HG03575 (cell line): ENCODE results near the gene ADAMTSL5.
"Not testable (repeated sequence)": the region's sequence is repeated elsewhere in the genome, so short reads cannot be mapped to it uniquely, and the experiment has no call there.

Experiments used
- ATAC-seq: cut with Tn5 transposase; IDR thresholded peaks from one replicate; pipeline ENCODE4 v1.9.1; 2021; ENCODE audit not compliant: unreplicated experiment, insufficient number of reproducible peaks, low FRiP score; ENCODE audit errors: extremely low read depth

ADAMTSL5 gene

DNA sequence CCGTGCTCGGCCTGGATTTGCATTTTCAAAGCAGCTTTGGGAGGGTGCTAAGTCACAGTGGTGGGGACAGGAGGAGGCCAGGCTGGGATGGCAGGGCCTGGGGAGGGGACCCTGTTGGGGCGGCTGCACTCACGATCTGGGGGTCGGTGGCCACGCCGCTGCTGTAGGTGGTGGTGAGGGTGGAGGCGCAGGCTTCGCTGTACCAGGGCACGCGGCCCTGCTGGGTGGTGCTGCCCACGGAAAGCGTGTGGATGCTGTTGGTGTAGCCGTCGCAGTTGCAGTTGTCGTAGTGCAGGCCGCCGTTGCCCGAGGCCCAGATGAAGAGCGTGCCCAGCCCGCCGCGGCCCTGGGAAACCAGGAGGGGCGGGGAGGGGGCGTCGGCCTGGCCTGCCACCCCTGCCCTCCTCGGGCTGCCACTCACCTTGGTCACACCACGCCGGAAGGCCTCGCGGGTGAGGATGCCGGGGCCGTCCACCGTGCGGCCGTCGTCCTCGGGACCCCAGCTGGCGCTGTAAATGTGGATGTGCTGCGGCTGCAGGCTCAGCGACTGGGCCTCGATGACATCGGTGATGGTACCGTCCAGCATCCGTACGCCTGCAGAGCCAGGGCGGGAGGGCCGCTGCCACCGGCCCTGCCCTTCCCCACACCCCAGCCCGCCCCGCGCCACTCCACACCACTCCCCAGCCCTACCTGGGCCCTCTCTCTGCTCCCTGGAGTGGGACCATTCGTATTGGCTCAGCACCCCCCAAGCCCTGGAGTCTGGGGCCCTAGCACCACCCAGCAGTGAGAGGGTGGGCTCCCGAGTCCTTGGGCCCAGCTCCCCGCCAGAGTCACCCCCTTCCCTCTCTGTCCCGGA lies 25.9 kb downstream of the ADAMTSL5 start:
- no peak for ATAC-seq

DNA sequence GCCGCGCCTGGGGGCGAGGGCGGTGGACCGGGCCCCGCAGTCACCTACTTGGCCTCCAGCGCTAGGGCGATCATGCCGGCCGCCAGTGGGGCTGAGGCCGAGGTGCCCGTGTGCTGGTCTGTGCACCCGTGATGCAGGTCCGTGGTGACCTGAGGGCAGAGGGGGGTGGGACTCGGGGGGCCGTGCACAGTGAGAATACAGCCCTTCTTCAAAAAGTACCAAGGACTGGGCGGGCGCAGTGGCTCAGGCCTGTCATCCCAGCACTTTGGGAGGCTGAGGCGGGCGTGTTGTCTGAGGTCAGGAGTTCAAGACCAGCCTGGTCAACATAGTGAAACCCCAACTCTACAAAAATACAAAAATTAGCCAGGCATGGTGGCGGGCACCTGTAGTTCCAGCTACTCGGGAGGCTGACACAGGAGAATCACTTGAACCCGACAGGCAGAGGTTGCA lies 28.8 kb downstream of the ADAMTSL5 start:
- ATAC-seq: no peak

DNA sequence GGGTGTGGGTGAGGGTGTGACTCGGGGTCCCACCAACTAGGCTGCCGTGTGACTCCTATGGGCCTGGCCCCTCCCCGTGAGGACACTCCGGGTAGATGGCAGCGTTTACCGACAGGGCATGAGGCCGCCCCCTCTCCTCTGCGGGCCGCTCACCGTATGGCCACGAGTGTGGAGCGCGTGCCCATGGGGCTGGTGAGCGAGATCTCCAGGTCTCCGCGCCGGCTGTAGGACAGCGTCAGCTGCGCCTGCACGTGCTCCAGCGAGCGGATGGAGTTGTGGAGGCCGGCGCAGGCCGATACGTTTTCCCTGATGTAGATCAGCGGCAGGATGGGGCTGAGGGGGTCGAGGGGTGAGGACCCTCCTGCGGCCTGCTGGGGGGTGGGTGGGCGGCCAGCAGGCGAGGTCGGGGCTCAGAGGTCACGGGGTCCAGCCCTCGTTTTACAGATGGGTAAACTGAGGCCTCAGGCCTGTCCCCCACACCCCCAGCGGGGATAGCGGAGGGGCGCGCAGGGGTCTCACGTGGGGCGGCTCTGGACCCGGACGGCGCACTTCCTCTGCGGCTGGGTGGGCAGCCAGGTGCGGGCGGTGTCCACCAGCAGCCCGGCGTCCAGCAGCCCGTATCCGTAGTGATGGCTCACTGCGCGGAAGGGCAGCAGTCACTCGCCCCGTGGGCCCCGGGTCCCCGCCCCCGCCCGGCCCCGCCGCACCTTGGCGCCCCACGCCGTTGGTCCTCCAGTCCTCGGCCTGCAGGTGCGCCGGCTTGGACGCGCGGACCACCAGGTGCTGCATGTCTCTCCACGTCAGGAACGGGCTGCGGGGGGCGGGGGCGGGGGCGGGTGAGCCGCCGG lies 29.5 kb downstream of the ADAMTSL5 start:
- no peak for ATAC-seq

DNA sequence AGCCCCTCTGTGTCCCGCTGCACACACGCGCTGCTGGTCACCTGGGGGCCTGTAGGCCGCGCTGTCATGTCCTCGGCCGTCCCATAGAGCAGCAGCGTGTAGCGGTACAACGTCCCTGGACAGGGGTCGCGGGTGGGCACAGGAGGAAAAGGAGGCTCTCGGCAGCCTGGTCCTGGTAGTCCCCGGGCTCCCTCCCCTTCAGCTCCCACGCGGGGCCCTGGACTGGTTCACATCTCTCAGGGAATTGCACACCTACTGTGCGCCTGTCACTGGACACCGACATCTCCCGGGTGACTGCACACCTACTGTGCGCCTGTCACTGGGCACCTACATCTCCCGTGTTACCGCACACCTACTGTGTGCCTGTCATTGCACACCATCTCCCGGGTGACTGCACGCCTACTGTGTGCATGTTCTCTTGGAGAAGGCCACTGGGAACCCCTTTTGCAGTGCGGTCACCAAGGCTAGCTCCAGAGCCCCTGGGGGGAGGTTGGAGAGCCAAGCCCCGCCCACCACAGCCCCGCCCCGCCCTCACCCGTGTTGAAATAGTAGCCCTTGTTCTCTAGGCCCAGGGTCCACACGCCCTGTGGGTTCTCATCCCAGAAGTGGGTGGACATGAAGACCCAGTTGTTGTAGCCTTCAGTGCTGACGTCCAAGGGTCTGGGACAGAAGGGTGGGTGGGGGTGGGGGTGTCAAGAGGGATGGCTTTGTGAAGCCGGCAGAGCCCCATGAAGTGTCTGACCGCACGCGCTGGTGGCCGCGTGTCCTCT lies 30.3 kb downstream of the ADAMTSL5 start:
- no peak for ATAC-seq

DNA sequence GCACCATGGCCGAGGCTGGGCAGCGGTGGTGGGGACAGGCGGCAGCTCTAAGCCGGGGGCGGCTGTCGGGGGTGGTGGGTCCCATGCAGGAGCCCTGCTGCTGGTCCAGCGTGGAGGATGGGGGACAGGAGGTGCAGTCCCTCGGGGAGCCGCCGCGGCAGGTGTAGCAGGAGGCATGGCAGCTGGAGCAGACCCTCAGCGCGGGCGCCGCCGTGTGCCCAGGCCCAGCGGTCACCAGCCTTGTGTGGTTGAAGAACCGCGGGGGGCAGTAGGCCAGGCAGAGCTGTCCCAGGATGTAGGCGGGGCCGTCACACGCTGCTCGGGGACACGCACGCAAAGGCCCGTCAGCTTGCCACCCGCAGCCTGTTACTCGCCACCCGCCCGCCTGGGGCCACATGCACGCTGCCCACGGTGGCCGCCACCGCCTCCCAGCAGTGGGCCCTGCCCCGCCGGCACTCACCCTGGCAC lies 30.9 kb downstream of the ADAMTSL5 start:
- no peak for ATAC-seq

DNA sequence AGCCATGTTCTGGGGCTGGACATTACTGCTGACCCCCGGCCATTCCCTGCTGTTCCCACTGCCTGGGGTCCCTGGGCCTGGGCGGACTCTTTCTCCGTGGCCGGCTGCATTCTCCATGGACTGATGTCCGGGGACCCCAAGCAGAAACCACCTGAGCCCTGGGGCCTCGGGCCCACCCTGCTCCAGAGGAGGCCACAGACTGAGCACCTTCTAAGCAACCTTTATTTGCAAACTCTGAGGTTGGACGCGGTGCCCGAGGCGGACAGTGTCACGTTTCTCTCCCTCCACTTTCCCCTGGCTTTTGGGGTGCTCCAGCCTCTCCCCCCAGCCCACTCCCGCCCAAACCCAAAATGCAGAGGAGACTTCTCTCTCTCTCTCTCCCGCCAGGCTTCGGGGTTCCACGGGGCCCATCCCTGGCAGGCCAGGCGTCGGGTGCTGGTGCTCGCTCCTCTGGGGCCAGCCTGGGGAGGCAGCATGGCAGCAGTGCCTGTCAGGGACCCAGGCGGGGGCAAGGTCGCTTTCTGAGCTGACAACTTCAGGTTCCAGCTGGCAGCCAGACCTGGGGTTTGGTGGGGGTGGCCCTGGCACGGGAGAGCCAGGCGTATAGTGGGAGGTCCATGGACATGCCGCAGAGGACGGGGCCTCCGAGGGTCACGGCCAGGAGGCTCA lies 31.5 kb downstream of the ADAMTSL5 start:
- ATAC-seq: no peak

DNA sequence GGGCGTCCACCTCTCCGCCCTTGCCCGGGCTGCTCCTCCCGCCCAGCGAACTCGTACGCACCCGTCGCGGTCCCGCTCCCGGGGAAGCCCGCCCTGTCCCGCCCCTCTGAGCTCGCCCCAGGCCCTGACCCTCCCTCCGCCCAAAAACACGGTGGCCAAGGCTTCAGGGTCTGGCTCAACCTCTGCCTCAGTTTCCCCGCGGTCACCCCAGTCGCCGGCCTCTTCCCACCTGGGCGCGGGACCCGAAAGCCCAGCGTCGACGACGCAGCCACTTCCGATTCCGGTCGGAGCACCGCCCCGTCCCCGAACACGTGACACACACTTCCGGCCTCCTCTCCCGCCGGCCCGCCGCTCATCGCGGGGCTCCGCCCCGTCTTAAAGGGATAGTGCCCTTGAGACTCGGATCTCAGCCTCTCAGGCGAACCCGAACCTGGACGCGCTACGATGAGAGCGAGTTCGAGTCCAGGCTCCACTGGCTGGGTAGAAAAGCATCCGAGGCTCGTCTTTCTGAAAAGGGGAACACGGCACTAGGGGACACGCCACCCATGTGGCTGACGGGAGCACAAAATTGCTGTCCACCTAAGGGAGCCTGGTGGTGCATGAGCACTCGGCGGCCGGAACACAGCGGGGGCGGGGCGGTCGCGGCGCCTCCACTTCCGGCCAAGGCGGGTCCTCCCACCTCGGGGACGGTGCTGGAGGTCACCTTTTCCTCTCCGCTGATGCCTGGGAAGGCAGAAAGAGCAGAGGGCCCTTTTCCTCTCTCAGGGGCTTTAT lies 33.7 kb downstream of the ADAMTSL5 start, which contains the start of gene C19orf25:
C19orf25 (minus strand) TSS at position 282 of the 774 bp plus-strand sequence. CDS start 312 bp downstream, outside the sequence.
- ATAC-seq: no peak

DNA sequence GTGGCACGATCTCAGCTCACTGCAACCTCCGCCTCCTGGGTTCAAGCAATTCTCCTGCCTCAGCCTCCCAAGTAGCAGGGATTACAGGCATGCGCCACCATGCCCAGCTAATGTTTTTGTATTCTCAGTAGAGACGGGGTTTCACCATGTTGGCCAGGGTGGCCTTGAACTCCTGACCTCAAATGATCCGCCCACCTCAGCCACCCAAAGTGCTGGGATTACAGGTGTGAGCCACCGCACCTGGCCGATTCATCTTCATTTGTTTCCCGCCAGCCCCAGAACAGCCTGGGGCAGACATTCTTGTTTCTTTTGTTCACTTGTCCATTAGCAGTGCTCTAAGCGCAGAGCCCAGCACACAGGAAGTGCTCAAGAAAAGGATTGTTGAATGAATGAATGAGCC lies 35.8 kb downstream of the ADAMTSL5 start:
- not testable (repeated sequence) for ATAC-seq

DNA sequence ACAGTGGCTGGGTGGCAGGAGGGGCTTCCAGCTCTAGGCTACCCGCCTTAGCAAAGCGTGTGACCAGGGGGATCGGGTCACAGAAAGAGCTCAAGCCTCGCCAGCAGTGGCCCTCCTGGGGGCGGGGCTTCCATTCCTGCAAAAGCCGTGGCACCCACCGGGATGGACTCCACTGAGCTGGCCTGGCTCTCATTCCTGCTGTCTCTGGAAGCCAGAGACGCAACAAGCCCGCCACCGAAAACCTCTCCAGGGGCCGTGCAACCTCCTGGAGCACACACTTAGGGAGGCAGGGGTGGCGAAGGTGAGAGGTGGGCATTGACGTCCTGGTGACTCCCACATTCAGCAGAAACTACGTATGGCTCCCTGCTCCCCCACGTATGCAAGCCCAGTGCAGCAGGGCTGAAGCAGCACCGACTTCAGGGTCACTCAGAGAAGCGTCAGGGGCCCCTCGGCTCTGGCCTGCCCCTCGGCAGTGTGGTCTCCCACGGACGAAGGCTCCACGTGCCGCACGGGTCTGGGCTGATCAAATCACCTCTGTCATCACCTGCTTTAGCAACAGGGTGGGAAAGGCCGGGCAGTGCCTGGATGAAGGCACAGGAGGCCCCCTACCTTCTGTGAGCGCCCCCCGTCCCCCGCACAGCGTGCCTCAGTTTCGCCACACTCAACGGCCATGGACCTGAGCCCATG lies 36.9 kb downstream of the ADAMTSL5 start:
- ATAC-seq: no peak

DNA sequence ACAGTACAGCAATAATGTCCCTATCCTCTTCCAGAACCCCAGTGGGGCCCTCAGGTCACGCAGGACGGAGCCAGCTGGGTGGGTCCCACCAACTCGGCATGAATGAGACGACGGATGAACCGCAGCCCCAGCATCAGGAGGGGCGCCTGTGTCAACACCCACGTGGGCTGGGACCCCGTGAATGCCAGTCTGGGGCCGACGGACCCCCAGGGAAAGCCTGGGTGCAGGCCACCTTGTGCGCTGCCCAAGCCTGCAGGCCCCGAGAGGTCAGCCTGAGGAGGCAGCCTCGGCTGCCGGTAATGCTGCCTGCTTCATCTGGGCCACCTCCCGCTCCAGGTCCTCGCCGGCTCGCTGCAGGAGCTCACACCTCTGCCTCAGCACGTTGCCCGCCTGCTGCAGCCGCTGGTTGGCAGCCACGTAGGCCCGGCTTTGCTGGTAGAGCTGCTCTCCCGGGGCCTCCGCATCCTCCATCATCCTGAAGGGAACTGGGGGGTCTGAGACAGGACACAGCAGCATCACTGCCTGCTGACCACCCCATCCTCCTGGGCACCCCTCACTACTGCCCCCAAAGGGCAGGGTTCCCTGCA lies 38.0 kb downstream of the ADAMTSL5 start:
- no peak for ATAC-seq

DNA sequence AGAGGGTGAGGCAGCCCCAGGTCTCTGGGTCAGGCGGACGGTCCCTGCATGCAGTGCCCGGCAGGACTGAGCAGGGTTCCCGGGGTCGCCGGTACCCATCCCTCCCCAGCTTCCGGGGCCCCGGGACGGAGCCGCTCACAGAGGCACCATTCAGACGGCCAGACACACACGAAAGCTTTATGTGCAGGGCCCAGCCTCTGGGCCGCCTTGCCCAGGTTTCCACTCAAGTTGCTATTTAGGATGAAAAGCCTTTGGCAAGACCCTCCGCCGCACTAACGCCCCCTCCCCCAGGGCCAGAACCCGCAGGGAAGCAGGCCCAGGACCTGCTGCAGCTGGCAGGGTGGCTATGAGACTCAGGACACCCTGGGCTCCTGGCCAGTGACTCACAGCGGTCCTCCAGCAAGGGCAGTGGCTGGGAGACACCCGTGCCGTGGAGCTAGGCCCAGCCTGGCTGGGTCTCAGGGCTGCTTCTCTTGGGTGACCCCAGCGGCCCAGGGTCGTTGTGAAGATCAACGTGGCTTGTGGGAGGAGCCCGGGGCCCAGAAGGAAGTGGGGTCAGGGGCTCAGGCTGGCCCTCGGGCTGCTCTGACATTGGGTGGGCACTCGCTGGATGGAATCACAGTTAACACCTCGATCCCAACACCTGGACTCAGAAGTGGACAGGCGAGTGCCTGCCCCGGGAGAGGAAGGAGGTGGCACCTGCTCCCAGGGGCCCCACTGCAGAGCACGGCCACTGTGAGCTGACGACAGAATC lies 38.6 kb downstream of the ADAMTSL5 start:
- no peak for ATAC-seq

DNA sequence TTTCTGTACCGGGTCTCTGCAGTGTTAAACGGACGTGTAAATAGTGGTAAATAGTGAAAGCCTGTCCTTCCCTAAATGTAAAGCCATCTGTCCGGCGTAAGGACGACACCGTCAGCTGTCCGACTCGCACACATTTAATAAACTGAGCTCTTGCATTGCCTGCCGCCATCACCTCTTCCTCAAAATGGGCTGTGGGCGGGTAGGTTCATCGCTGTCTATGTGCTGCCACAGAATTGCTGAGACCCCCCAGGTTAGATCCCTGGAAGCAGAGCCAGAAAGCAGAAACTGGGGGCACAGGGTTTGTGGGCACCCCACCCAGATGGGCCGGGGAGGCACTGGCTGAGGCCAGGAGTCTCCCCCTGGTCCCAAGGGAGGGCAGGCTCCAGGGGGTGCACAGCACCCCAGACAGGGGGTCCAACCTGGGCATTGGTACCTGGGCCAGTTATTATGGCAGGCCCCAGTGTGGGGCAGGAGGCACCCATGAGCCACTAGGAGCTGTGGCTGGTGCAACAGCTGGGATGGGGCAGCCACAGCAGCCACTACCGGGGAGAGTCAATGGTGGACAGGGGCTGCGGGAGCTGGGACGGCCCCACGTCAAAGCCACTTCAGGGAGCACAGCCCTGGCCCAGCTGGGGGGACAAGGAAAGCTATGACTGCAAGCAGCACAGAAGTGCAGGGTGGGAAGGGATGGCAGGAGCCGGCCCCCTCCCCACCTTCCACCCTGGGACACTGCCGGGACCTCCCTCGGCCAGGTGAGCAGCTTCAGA lies 39.6 kb downstream of the ADAMTSL5 start:
- no peak for ATAC-seq

DNA sequence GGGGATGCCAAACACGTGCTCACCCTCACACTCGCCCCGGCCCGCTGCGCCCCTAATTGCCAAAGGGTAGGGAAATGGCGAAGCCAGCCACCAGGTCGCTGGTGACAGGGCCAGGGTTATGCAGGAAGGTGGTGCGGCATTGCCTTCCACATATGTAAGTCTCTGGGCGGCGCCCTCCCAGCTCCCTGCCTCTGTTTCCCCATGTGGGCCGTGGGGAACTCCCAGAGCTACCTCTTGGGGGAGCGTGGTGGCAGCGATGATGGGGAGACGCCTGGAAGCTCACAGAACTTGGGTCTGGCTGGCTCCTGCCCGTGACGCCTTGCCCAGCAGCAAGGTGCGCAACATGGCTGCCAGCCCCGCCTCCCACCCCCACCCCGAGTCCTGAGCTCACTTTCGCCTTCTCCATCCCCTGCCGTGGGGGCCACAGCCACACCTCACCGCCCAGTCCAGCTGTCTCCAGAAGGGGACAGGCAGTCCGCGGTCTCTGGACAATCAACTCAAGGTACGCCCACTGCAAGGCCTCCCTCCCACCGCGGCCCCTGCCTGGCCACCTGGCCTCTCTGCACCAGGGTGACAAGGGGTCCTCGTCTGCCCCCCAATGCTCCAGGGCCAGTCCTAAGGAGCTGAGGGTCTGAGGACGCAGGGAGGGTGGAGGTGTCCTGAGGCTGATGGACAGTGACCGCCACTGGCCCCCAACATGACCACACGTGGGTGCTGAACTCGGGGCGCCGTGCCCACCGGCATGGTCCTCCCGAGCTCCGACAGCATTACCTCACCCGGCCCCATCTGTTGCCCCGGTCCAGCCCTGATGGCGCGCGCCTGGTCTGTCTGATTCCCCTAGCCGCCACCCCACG lies 40.4 kb downstream of the ADAMTSL5 start:
- ATAC-seq: no peak

DNA sequence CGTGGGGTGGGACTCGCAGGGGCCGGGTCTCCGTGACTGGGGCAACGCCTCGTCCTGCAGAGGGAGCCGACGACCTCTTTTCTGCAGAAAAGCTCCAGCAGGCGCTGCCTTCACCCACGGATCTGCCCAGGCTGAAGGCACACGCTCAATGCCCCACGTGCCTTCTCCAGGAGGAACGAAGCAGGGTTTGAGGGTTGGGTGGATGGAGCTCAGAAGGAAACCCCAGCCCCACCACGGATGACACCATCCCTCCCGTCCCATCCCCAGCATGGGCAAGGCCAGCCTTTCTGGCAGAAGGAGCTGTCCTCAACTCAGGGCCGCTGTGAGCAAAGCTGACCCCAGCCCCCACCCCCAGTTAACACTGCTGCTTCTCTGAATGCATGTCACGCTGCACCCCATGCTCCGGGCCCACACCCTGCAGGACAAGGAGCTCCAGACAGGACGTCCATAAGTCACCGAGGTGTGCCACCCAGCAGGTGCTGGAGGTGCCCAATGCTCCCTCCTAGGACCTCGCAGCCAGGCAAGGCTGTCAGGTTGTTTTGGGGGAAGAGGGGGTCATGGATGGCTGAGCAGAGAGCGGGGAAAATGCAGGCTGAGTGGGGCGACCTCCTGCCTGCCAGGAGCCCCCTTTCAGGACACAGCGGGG lies 41.2 kb downstream of the ADAMTSL5 start:
- ATAC-seq: no peak
